GM12872 (cell line): ENCODE data around the gene COL20A1.

ENCODE experiments used
- TF ChIP-seq, protein P1 (sequence below): IDR thresholded peaks from 3 replicates; pipeline ENCODE4 v1.5.1; 2011; ENCODE audit warnings: low read depth, mild to moderate bottlenecking, low read length, moderate library complexity; ENCODE audit not compliant: insufficient read depth

The COL20A1 gene

DNA sequence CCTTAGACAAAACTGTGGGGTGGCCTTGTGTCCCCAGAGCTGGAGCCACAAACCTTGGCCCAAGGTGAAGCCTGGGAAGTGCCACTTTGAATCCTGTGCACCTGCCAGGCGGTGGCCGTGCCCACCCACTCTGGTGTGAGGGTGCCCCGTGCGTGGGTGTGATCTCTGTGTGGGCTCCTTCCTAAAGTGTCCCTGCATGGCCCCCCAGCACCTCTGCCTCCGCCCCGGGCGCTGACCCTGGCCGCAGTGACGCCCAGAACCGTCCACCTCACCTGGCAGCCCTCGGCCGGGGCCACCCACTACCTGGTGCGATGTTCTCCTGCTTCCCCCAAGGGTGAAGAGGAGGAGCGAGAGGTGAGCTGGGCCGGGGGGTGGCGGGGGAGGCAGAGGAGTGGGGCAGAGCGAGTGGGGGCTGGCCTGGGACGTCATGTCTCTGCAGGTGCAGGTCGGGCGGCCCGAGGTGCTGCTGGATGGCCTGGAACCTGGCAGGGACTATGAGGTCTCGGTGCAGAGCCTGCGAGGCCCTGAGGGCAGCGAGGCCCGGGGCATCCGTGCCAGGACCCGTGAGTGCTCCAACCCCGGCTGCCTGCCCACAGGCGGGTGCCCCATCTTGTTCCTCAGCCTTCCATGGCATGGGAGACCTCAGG is 18.3 kb downstream of the COL20A1 start:
- TF ChIP-seq, protein P1, sequence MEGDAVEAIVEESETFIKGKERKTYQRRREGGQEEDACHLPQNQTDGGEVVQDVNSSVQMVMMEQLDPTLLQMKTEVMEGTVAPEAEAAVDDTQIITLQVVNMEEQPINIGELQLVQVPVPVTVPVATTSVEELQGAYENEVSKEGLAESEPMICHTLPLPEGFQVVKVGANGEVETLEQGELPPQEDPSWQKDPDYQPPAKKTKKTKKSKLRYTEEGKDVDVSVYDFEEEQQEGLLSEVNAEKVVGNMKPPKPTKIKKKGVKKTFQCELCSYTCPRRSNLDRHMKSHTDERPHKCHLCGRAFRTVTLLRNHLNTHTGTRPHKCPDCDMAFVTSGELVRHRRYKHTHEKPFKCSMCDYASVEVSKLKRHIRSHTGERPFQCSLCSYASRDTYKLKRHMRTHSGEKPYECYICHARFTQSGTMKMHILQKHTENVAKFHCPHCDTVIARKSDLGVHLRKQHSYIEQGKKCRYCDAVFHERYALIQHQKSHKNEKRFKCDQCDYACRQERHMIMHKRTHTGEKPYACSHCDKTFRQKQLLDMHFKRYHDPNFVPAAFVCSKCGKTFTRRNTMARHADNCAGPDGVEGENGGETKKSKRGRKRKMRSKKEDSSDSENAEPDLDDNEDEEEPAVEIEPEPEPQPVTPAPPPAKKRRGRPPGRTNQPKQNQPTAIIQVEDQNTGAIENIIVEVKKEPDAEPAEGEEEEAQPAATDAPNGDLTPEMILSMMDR: no peak

DNA sequence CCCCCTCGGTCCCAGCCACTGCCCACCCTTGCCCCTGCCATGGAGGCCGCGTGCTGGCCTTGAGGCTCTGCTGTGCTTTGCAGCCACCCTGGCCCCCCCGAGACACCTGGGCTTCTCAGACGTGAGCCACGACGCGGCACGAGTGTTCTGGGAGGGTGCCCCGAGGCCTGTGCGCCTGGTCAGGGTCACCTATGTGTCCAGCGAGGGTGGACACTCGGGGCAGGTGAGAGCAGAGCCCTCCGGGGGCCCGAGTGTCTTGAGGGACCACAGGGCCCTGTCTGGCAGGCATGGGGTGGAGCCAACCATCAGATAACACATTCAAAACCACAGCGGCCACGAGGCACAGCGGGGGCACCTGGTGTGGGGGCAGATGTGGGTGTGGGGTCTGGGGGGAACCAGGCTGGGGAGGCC is 18.9 kb downstream of the COL20A1 start:
- TF ChIP-seq, protein P1: no peak

DNA sequence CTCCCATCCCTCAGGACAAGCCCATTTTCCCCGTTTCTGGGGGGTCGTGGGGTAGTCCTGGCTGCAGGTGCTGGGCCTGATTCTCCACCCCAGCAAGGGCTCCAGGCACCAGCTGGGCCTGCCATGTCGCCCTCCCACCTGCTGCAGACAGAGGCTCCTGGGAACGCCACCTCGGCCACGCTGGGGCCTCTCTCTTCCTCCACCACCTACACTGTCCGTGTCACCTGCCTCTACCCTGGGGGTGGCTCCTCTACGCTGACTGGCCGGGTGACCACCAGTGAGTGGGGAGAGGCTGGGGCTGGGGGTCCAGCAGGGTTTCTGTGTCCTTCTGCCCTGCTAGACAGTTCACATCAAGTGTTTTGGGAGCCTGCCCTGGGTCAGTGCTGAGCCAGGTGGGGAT is 19.3 kb downstream of the COL20A1 start:
- TF ChIP-seq, protein P1: no peak

DNA sequence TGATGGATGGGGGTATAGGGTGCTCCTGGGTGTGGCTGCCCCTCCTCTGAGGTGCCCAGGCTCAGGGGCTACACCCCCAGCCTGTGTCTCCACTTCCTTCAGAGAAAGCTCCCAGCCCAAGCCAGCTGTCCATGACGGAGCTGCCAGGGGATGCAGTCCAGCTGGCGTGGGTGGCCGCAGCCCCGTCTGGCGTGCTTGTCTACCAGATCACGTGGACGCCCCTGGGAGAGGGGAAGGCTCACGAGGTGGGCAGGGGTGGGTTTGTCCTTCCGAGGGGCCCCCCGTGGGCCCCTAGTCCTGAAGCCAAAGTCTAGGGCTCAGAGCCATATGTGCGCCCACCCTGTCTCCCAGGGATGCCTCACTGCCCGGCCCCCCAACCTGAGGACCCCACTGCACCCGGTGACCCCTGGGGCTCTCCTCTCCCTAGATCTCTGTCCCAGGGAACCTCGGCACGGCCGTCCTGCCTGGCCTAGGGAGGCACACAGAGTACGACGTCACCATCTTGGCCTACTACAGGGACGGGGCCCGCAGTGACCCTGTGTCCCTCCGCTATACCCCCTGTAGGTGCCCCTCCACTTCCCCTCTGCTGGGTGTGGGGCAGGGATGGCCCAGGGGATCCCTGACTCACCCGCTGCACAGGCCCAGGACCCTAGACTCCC is 19.8 kb downstream of the COL20A1 start:
- TF ChIP-seq, protein P1: no peak

DNA sequence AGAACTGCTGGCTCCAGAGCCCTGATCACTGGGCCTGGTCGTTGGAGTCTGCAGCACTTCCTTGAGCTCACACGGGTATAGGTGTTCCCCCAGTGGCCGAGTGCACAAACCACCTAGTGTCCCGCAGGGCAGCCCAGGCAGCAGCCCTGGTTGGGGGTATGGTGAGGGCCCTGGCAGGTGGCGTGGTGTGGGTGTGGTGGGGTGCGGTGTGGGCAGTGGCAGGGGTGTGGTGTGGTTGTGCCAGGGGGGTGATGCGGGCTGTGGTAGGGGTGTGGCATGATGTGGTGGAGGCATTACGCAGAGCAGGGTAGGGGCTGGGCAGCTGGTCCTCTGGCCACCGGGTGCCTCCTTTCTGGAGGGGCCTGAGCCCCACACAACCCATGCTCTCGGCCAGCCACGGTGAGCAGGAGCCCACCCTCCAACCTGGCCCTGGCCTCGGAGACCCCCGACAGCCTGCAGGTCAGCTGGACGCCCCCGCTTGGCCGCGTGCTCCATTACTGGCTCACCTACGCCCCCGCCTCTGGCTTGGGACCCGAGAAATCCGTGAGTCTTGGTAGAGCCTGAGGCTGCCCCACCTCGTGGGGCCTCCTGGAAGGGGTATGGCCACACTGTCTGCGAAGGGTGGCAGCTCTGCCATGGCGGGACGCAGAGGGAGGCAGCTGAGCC is 20.5 kb downstream of the COL20A1 start:
- TF ChIP-seq, protein P1: no peak

DNA sequence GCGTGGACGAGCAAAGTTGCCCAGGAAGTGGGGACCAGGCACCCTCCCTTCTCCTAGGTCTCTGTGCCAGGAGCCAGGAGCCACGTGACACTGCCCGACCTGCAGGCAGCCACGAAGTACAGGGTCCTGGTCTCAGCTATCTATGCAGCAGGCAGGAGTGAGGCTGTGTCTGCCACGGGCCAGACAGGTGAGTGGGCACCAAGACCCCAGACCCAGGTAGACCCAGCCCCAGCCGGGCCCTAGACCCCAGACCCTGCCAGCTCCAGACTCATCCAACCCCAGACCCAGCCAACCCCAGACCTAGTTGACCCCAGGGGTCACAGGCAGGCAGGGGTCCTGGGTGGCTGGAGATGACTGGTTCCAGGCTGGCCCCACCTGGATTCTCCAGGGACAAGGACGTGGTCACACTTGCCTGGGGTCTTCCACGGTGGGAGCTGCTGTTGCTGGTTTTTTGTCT is 21.1 kb downstream of the COL20A1 start:
- TF ChIP-seq, protein P1: no peak

DNA sequence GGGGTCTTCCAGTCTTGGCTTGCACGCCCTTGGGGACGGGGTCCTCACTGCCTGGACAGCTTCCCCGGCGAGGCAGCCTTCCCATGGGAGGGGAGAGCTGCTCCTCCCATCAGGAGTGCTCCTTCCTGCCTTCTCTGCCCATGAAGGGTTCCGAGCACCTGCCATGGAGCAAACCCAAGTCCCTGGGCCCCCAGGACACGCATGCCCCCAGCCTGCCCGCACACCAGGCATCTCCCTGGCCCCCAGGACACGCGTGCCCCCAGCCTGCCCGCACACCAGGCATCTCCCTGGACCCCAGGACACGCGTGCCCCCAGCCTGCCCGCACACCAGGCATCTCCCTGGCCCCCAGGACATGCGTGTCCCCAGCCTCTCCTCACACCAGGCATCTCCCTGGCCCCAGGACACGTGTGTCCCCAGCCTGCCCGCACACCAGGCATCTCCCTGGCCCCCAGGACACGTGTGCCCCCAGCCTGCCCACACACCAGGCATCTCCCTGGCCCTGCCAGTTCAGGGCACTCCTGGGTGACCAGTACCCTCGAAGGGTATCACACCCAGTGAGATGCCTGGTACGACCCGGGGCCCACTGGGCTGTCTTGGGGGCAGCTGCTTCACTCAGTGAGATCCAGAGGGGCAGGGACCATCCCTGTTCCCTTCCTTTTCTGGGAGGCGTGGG is 21.7 kb downstream of the COL20A1 start:
- TF ChIP-seq, protein P1: no peak
